Measurements from ENCODE around the gene HPGD. TPM values are rescaled to one million over a fixed set of nuclear protein-coding genes. Genes with fewer than 3 reads are reported as not detected.

Gene HPGD
- total and polyA plus RNA-seq, 2 of the 4 experiments (the other 2 are of a cell fraction) = not detected

GRCh38 chr4:174450786-174451125, 71.5 kb downstream of the HPGD start:
- WGBS, 2 experiments (ENCODE audit: extremely low coverage in 2 of 2, insufficient read length in 1 of 2) = no CpG with 5 or more reads among the region's 3 CpGs
- H3K56ac ChIP-seq (ENCODE audit: extremely low read depth, insufficient read depth, low read length) = no peak overlapping the region
- in situ Hi-C loops (cut with MboI; ENCODE audit: low sequenced_read_pairs) (no loop called here), dilution Hi-C loops (cut with HindIII; ENCODE audit: low sequenced_read_pairs, unreplicated experiment) (no loop called here), intact Hi-C loops (cut with micrococcal nuclease) (no loop called here)
- no peak overlapping the region for H2AK5ac ChIP-seq (ENCODE audit: low read depth, low read length)
- H3K14ac ChIP-seq (replicated peaks; ENCODE audit: low read depth, low read length) = no peak overlapping the region
- no peaks in the 10 kb centered on the region for H3K9me1 ChIP-seq (ENCODE audit: insufficient read depth, low read length)
- POLR2A ChIA-PET (ENCODE audit: unreplicated experiment) = no interaction called here
- H2BK20ac ChIP-seq (ENCODE audit: low read depth, low read length) = no peak overlapping the region
- H3K23ac ChIP-seq (ENCODE audit: low read depth, low read length) = no peak overlapping the region
- no peak overlapping the region for H4K91ac ChIP-seq (ENCODE audit: insufficient read depth, low read depth, low read length)
- TF ChIP-seq FOS (IDR thresholded peaks at IDR 0.05; ENCODE audit: low read depth, low read length) = no peak
- no peak for TF ChIP-seq RCOR1 (IDR thresholded peaks at IDR 0.05; ENCODE audit: insufficient replicate concordance, low read length)
- no peak for TF ChIP-seq RAD21 (IDR thresholded peaks at IDR 0.05; ENCODE audit: low read length)
- TF ChIP-seq, protein P1, sequence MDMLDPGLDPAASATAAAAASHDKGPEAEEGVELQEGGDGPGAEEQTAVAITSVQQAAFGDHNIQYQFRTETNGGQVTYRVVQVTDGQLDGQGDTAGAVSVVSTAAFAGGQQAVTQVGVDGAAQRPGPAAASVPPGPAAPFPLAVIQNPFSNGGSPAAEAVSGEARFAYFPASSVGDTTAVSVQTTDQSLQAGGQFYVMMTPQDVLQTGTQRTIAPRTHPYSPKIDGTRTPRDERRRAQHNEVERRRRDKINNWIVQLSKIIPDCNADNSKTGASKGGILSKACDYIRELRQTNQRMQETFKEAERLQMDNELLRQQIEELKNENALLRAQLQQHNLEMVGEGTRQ (IDR thresholded peaks at IDR 0.05; ENCODE audit: low read depth, low read length) = no peak
- TF ChIP-seq SMC3 (IDR thresholded peaks at IDR 0.05; ENCODE audit: low read depth, low read length) = no peak
- no peak for TF ChIP-seq CEBPB (IDR thresholded peaks at IDR 0.05; ENCODE audit: low read depth, low read length)
- TF ChIP-seq NFE2L2 (IDR thresholded peaks at IDR 0.05; ENCODE audit: low read depth, low read length) = no peak
- TF ChIP-seq MAZ (IDR thresholded peaks at IDR 0.05; ENCODE audit: borderline replicate concordance, low read depth, low read length) = no peak
- no peak for TF ChIP-seq CHD1 (IDR thresholded peaks at IDR 0.05; ENCODE audit: low read depth, low read length)
- no peak for TF ChIP-seq CTCF (conservative IDR thresholded peaks at IDR 0.05; ENCODE audit: low read depth, low read length)
- TF ChIP-seq POLR2A (IDR thresholded peaks at IDR 0.05; ENCODE audit: low read depth, low read length) = no peak
- TF ChIP-seq, protein P2, sequence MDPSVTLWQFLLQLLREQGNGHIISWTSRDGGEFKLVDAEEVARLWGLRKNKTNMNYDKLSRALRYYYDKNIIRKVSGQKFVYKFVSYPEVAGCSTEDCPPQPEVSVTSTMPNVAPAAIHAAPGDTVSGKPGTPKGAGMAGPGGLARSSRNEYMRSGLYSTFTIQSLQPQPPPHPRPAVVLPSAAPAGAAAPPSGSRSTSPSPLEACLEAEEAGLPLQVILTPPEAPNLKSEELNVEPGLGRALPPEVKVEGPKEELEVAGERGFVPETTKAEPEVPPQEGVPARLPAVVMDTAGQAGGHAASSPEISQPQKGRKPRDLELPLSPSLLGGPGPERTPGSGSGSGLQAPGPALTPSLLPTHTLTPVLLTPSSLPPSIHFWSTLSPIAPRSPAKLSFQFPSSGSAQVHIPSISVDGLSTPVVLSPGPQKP (IDR thresholded peaks at IDR 0.05; ENCODE audit: borderline replicate concordance, low read depth, low read length) = no peak
- TF ChIP-seq MXI1 (IDR thresholded peaks at IDR 0.05; ENCODE audit: borderline replicate concordance, low read depth, low read length) = no peak
- no peak for TF ChIP-seq MAFK (IDR thresholded peaks at IDR 0.05; ENCODE audit: low read depth, low read length)
- TF ChIP-seq BHLHE40 (IDR thresholded peaks at IDR 0.05; ENCODE audit: low read depth, low read length) = no peak
- TF ChIP-seq RFX5 (IDR thresholded peaks at IDR 0.05; ENCODE audit: low read depth, low read length) = no peak
- H3K4me1 ChIP-seq (ENCODE audit: control insufficient read depth, insufficient read depth, low read length) = no peaks in the 10 kb centered on the region
- no peak overlapping the region for H2AK9ac ChIP-seq (replicated peaks; ENCODE audit: low read depth, low read length, poor library complexity)
- H3K36me3 ChIP-seq (ENCODE audit: control insufficient read depth, insufficient read depth, low read length) = no peaks in the 10 kb centered on the region
- CTCF ChIA-PET = no interaction called here
- H3K79me1 ChIP-seq (ENCODE audit: low read depth in 1 of 2, low read length in 2 of 2) = no peaks in the 10 kb centered on the region
- BruUV-seq (replicated peaks) = no TSS peak
- no peak overlapping the region for H4K5ac ChIP-seq (ENCODE audit: low read depth, low read length)
- DNase-seq (no peak), ATAC-seq (ENCODE audit: low read depth) (no peak)
- no peaks in the 10 kb centered on the region for H3K27me3 ChIP-seq (ENCODE audit: control insufficient read depth, insufficient read depth, low read length)
- no peaks in the 10 kb centered on the region for H4K20me1 ChIP-seq (ENCODE audit: insufficient read depth, low read length)
- no peak overlapping the region for H2BK15ac ChIP-seq (ENCODE audit: low read depth, low read length)
- H3K4me2 ChIP-seq (ENCODE audit: low read depth, low read length) = no peak overlapping the region
- H4K8ac ChIP-seq (ENCODE audit: low read depth in 2 of 2, low read length in 2 of 2) = no peak overlapping the region
- no peak overlapping the region for H3K18ac ChIP-seq (ENCODE audit: low read depth, low read length)
- no peak overlapping the region for H2AFZ ChIP-seq (replicated peaks; ENCODE audit: low read length, poor library complexity)
- no peak overlapping the region for H2BK120ac ChIP-seq (ENCODE audit: low read depth, low read length)
- H3K27ac ChIP-seq (ENCODE audit: insufficient read depth, low read length) = no peak overlapping the region
- no peak overlapping the region for H3K4me3 ChIP-seq (ENCODE audit: insufficient read depth, low read depth, low read length)
- H3K9me3 ChIP-seq (ENCODE audit: control insufficient read depth, insufficient read depth, low read length) = no peaks in the 10 kb centered on the region
- no peak overlapping the region for H3K9ac ChIP-seq (ENCODE audit: low read depth, low read length)
- H2BK5ac ChIP-seq (ENCODE audit: low read depth, low read length, poor library complexity, severe bottlenecking) = no peak overlapping the region
- H3K4ac ChIP-seq (ENCODE audit: low read depth, low read length) = no peak overlapping the region
